LHCN-M2 (cell line): ENCODE results near the gene NFKBIE. TPM values are rescaled to one million over a fixed set of nuclear protein-coding genes. Genes with fewer than 3 reads are reported as not detected.

Experiments
- DNase-seq: peaks from one replicate; pipeline ENCODE4 v3.0.0-alpha.2; 2012; ENCODE audit warnings: low read depth
- total RNA-seq: library from RNA; depleted of rRNA; stranded (reverse); fragments of >200 nt; gene quantifications from 2 replicates; pipeline ENCODE4 v1.2.3, GENCODE V29; 2014

Gene NFKBIE
- total RNA-seq, 1 experiment from 2014 or later, result 8.6 TPM

- no peak for DNase-seq
These were observed 7.0 kb downstream of the NFKBIE start for GRCh38 chr6:44258325-44258863.

GRCh38 chr6:44257753-44258324, 7.5 kb downstream of the NFKBIE start:
- no peak for DNase-seq

- peak; percentile 64 for DNase-seq
These were observed 8.2 kb downstream of the NFKBIE start, which contains the start of gene SLC35B2 for GRCh38 chr6:44257025-44257752. TSS of gene SLC35B2 (minus strand) at chr6:44257528. CDS start at chr6:44257410, 118 bp downstream.

GRCh38 chr6:44256775-44257024, 8.7 kb downstream of the NFKBIE start:
- no peak for DNase-seq

- no peak for DNase-seq
These were observed 9.2 kb downstream of the NFKBIE start for GRCh38 chr6:44255871-44256774.

GRCh38 chr6:44255105-44255808, 10.1 kb downstream of the NFKBIE start:
- DNase-seq, result no peak

- no peak for DNase-seq
These were observed 10.9 kb downstream of the NFKBIE start for GRCh38 chr6:44254191-44255104.

- DNase-seq, result peak; percentile 46
These were observed 11.8 kb downstream of the NFKBIE start for GRCh38 chr6:44253307-44254101.

- no peak for DNase-seq
These were observed 13.5 kb downstream of the NFKBIE start for GRCh38 chr6:44251576-44252524.

- no peak for DNase-seq
These were observed 14.6 kb downstream of the NFKBIE start for GRCh38 chr6:44250718-44251123.

GRCh38 chr6:44250067-44250717, 15.2 kb downstream of the NFKBIE start:
- DNase-seq, result no peak

GRCh38 chr6:44249082-44249748, 16.1 kb downstream of the NFKBIE start:
- DNase-seq, result no peak

GRCh38 chr6:44248579-44248978, 16.8 kb downstream of the NFKBIE start:
- DNase-seq, result no peak

- DNase-seq, result peak; percentile 62
These were observed 17.7 kb downstream of the NFKBIE start for GRCh38 chr6:44247338-44248302.

GRCh38 chr6:44246663-44247337, 18.6 kb downstream of the NFKBIE start, which contains the start of gene HSP90AB1:
TSS of gene HSP90AB1 (plus strand) at chr6:44247101. CDS start at chr6:44248630, 1,529 bp downstream.
- peak; percentile 97 for DNase-seq
